Measurements from ENCODE around the gene OR4D2.

GRCh38 chr17:58193641-58194255, 27.0 kb downstream of the OR4D2 start:
- TF ChIP-seq ZNF121 (tag by site-specific recombination; IDR thresholded peaks at IDR 0.05) (no peak), OSR2 (tag by site-specific recombination; IDR thresholded peaks at IDR 0.05) (no peak)
- TF ChIP-seq, protein P1, sequence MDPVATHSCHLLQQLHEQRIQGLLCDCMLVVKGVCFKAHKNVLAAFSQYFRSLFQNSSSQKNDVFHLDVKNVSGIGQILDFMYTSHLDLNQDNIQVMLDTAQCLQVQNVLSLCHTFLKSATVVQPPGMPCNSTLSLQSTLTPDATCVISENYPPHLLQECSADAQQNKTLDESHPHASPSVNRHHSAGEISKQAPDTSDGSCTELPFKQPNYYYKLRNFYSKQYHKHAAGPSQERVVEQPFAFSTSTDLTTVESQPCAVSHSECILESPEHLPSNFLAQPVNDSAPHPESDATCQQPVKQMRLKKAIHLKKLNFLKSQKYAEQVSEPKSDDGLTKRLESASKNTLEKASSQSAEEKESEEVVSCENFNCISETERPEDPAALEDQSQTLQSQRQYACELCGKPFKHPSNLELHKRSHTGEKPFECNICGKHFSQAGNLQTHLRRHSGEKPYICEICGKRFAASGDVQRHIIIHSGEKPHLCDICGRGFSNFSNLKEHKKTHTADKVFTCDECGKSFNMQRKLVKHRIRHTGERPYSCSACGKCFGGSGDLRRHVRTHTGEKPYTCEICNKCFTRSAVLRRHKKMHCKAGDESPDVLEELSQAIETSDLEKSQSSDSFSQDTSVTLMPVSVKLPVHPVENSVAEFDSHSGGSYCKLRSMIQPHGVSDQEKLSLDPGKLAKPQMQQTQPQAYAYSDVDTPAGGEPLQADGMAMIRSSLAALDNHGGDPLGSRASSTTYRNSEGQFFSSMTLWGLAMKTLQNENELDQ (tag by site-specific recombination; IDR thresholded peaks at IDR 0.05; ENCODE audit: low read depth): no peak

All from HEK293 (cell line).